ENCODE results near the gene ETFRF1. TPM values are rescaled to one million over a fixed set of nuclear protein-coding genes. Genes with fewer than 3 reads are reported as not detected.

Gene ETFRF1
- total RNA-seq, 1 experiment from 2014 or later: 5.9 TPM

GRCh38 chr12:25252946-25253345, 57.9 kb downstream of the ETFRF1 start:
- peaks cover 18% of the 10 kb centered on the region for H3K27me3 Mint-ChIP-seq (ENCODE audit: low read depth)
- no peaks in the 10 kb centered on the region for H3K36me3 Mint-ChIP-seq
- peaks cover 46% of the 10 kb centered on the region for H3K4me1 Mint-ChIP-seq
- TF ChIP-seq CDX4 (CRISPR knock-in tag; IDR thresholded peaks at IDR 0.05; ENCODE audit: borderline replicate concordance) (no peak), ZMAT4 (CRISPR knock-in tag; IDR thresholded peaks at IDR 0.05) (no peak)
- POLR2A ChIA-PET: no interaction called here
- H3K27ac Mint-ChIP-seq: no peak overlapping the region
- H3K9me3 Mint-ChIP-seq: no peaks in the 10 kb centered on the region
- ATAC-seq (no peak), DNase-seq (ENCODE audit: low spot score) (no peak)
- CTCF ChIA-PET: no interaction called here
- peak overlapping the region; percentile 77; the same call in 1 of the 2 replicates for H3K4me3 Mint-ChIP-seq

GRCh38 chr12:25253371-25254068, 58.5 kb downstream of the ETFRF1 start:
- DNase-seq (ENCODE audit: low spot score): no peak
- H3K4me3 Mint-ChIP-seq: no peak overlapping the region
- ATAC-seq: no peak
- no peaks in the 10 kb centered on the region for H3K36me3 Mint-ChIP-seq
- no peak overlapping the region for H3K27ac Mint-ChIP-seq
- POLR2A ChIA-PET: no interaction called here
- no peaks in the 10 kb centered on the region for H3K9me3 Mint-ChIP-seq
- peaks cover 44% of the 10 kb centered on the region for H3K4me1 Mint-ChIP-seq
- TF ChIP-seq CTCF (IDR thresholded peaks at IDR 0.05) (no peak), IRF2 (CRISPR knock-in tag; IDR thresholded peaks at IDR 0.05; ENCODE audit: borderline replicate concordance, low read depth) (no peak), NR2C2 (CRISPR knock-in tag; IDR thresholded peaks at IDR 0.05) (no peak), CREM (CRISPR knock-in tag; IDR thresholded peaks at IDR 0.05) (no peak), FOXK1 (CRISPR knock-in tag; IDR thresholded peaks at IDR 0.05) (no peak), MXD4 (CRISPR knock-in tag; IDR thresholded peaks at IDR 0.05; ENCODE audit: borderline replicate concordance) (no peak), RORB (CRISPR knock-in tag; IDR thresholded peaks at IDR 0.05) (no peak), HMGA2 (CRISPR knock-in tag; IDR thresholded peaks at IDR 0.05) (no peak)
- peaks cover 18% of the 10 kb centered on the region for H3K27me3 Mint-ChIP-seq (ENCODE audit: low read depth)
- CTCF ChIA-PET: no interaction called here

- H3K4me1 Mint-ChIP-seq: peaks cover 43% of the 10 kb centered on the region
- no peak overlapping the region for H3K27ac Mint-ChIP-seq
These were observed 59.3 kb downstream of the ETFRF1 start for GRCh38 chr12:25254271-25254880.

More at GRCh38 chr12:25254271-25254880, 59.3 kb downstream of the ETFRF1 start:
- H3K27me3 Mint-ChIP-seq (ENCODE audit: low read depth): peaks cover 18% of the 10 kb centered on the region
- DNase-seq (ENCODE audit: low spot score) (no peak), ATAC-seq (no peak)
- no peaks in the 10 kb centered on the region for H3K9me3 Mint-ChIP-seq
- no peak for TF ChIP-seq ZNF671 (CRISPR knock-in tag; IDR thresholded peaks at IDR 0.05)
- TF ChIP-seq PRRX2 (CRISPR knock-in tag; IDR thresholded peaks at IDR 0.05): no peak
- TF ChIP-seq CREB1 (CRISPR knock-in tag; IDR thresholded peaks at IDR 0.05): no peak
- TF ChIP-seq AFF4 (CRISPR knock-in tag; IDR thresholded peaks at IDR 0.05; ENCODE audit: borderline replicate concordance): no peak
- no peak for TF ChIP-seq SOX15 (CRISPR knock-in tag; IDR thresholded peaks at IDR 0.05)
- TF ChIP-seq TP53 (CRISPR knock-in tag; IDR thresholded peaks at IDR 0.05): no peak
- TF ChIP-seq AR (CRISPR knock-in tag; IDR thresholded peaks at IDR 0.05): no peak
- TF ChIP-seq MYBL2 (CRISPR knock-in tag; IDR thresholded peaks at IDR 0.05): no peak
- no peak for TF ChIP-seq ZNF396 (CRISPR knock-in tag; IDR thresholded peaks at IDR 0.05; ENCODE audit: borderline replicate concordance)
- TF ChIP-seq TEAD4 (CRISPR knock-in tag; IDR thresholded peaks at IDR 0.05): no peak
- H3K36me3 Mint-ChIP-seq: no peaks in the 10 kb centered on the region
- ChIA-PET POLR2A (no interaction called here), CTCF (no interaction called here)
- H3K4me3 Mint-ChIP-seq: no peak overlapping the region
